Neuronal stem cell (in vitro differentiated cells): ENCODE measurements around the gene TNRC18.

Source experiments
- DNase-seq: peaks from one replicate; pipeline ENCODE4 v3.0.0-alpha.2; 2013; ENCODE audit warnings: low spot score
- H2AFZ ChIP-seq: one replicate; pipeline ENCODE4 v1.6.1; 2013; ENCODE audit warnings: mild to moderate bottlenecking, low read length, inconsistent platforms
- H2AK5ac ChIP-seq: 2 replicates; pipeline ENCODE4 v1.6.1; 2013; ENCODE audit warnings: low read depth, mild to moderate bottlenecking, inconsistent platforms, low read length, moderate library complexity, mixed read lengths
- H2BK120ac ChIP-seq: 2 replicates; pipeline ENCODE4 v1.6.1; 2013; ENCODE audit warnings: low read depth, mild to moderate bottlenecking, inconsistent platforms, low read length, moderate library complexity, mixed read lengths
- H2BK12ac ChIP-seq: one replicate; pipeline ENCODE4 v1.6.1; 2013; ENCODE audit warnings: low read length, inconsistent platforms
- H2BK15ac ChIP-seq: 2 replicates; pipeline ENCODE4 v1.6.1; 2013; ENCODE audit warnings: mild to moderate bottlenecking, low read length, inconsistent platforms, mixed read lengths
- H2BK5ac ChIP-seq: one replicate; pipeline ENCODE4 v1.6.1; 2013; ENCODE audit warnings: inconsistent platforms, mild to moderate bottlenecking, low read length, moderate library complexity
- H3K14ac ChIP-seq: one replicate; pipeline ENCODE4 v1.6.1; 2013; ENCODE audit warnings: low read length, inconsistent platforms
- H3K18ac ChIP-seq: 2 replicates; pipeline ENCODE4 v1.6.1; 2013; ENCODE audit warnings: low read length, inconsistent platforms
- H3K23ac ChIP-seq: 2 replicates; pipeline ENCODE4 v1.6.1; 2013; ENCODE audit warnings: low read depth, mild to moderate bottlenecking, mixed read lengths, low read length, inconsistent platforms; ENCODE audit not compliant: poor library complexity
- H3K27ac ChIP-seq: replicated peaks from 3 replicates; pipeline ENCODE4 v1.5.1; 2013; ENCODE audit warnings: low read length, inconsistent platforms
- H3K27me3 ChIP-seq, 3 experiments: 2 replicates each; pipeline ENCODE4 v1.6.1; 2013; ENCODE audit warnings: low read length in 3 of 3, mild to moderate bottlenecking in 2 of 3, inconsistent platforms in 1 of 3, low read depth in 1 of 3, mixed read lengths in 1 of 3, moderate library complexity in 1 of 3; ENCODE audit not compliant: control insufficient read depth in 3 of 3, insufficient read depth in 3 of 3
- H3K36me3 ChIP-seq, 2 donors: replicated peaks in 1 of 2; 2 replicates each; pipeline ENCODE4 v1.6.1; 2013; ENCODE audit warnings: low read length in 2 of 2; ENCODE audit not compliant: control insufficient read depth in 2 of 2, insufficient read depth in 2 of 2
- H3K4ac ChIP-seq: 2 replicates; pipeline ENCODE4 v1.6.1; 2013; ENCODE audit warnings: inconsistent platforms, mild to moderate bottlenecking, low read length, moderate library complexity
- H3K4me1 ChIP-seq, 2 donors: 1 replicate in 1 of 2; 2 replicates in 1 of 2; pipeline ENCODE4 v1.6.1; 2013; ENCODE audit warnings: low read length in 2 of 2, low read depth in 1 of 2; ENCODE audit not compliant: control insufficient read depth in 2 of 2, insufficient read depth in 1 of 2
- H3K4me2 ChIP-seq: one replicate; pipeline ENCODE4 v1.6.1; 2013; ENCODE audit warnings: mild to moderate bottlenecking, low read length, inconsistent platforms; ENCODE audit not compliant: insufficient read depth, poor library complexity, severe bottlenecking
- H3K4me3 ChIP-seq, 2 donors: 2 replicates each; pipeline ENCODE4 v1.5.1; 2013; ENCODE audit warnings: low read length in 2 of 2, mild to moderate bottlenecking in 2 of 2, inconsistent platforms in 1 of 2, moderate library complexity in 1 of 2
- H3K79me1 ChIP-seq: one replicate; pipeline ENCODE4 v1.6.1; 2013; ENCODE audit warnings: low read depth, mild to moderate bottlenecking, inconsistent platforms, low read length, moderate library complexity
- H3K9ac ChIP-seq: one replicate; pipeline ENCODE4 v1.6.1; 2013; ENCODE audit warnings: mild to moderate bottlenecking, low read depth, low read length, inconsistent platforms; ENCODE audit not compliant: poor library complexity
- H3K9me3 ChIP-seq, 2 donors: replicated peaks in 1 of 2; 2 replicates each; pipeline versions ENCODE3 to v1.6.1; 2013; ENCODE audit warnings: low read length in 2 of 2, mild to moderate bottlenecking in 2 of 2, inconsistent platforms in 1 of 2, low read depth in 1 of 2, mixed read lengths in 1 of 2, moderate library complexity in 1 of 2; ENCODE audit not compliant: control insufficient read depth in 2 of 2, insufficient read depth in 1 of 2
- H4K8ac ChIP-seq: one replicate; pipeline ENCODE4 v1.6.1; 2013; ENCODE audit warnings: low read depth, mild to moderate bottlenecking, inconsistent platforms, low read length, moderate library complexity
- H4K91ac ChIP-seq: one replicate; pipeline ENCODE4 v1.6.1; 2013; ENCODE audit warnings: low read length, low read depth, mild to moderate bottlenecking, inconsistent platforms; ENCODE audit not compliant: poor library complexity
- WGBS, 2 donors: extraction: QIAGEN DNeasy Blood & Tissue Kit; methylation state at CpG; one replicate each; pipeline ENCODE4 v1.1.7; 2013; ENCODE audit warnings: missing lambda C conversion rate in 2 of 2, mixed read lengths in 1 of 2; ENCODE audit not compliant: insufficient read length in 2 of 2, insufficient replicate concordance in 1 of 2; ENCODE audit errors: extremely low coverage in 2 of 2; 5-methylcytosine and 5-hydroxymethylcytosine counted together

TNRC18 gene

DNA sequence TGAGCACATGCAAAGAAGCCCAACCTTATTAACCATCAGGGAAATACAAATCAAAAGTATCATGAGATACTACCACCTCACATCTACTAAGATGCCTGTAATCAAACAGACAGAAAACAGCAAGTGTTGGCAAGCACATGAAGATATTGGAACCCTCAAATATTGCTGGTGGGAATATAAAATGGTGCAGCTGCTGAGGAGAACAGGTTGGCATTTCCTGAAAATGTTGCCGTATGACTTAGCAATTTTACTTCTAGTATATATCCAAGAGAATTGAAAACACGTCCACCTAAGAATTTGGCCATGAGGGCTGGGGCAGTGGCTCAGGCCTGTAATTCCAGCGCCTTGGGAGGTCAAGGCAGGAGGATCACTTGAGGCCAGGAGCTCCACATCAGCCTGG lies 39.4 kb upstream of the TNRC18 start:
- DNase-seq = no peak
- H2AFZ ChIP-seq = no peak overlapping the region
- H2BK15ac ChIP-seq = no peak overlapping the region
- WGBS, 2 donors = no CpG with 5 or more reads among the region's 3 CpGs
- no peak overlapping the region for H4K91ac ChIP-seq
- H3K23ac ChIP-seq = no peak overlapping the region
- H3K18ac ChIP-seq = no peak overlapping the region
- H3K27ac ChIP-seq = no peak overlapping the region
- no peak overlapping the region for H3K9ac ChIP-seq
- no peak overlapping the region for H2BK5ac ChIP-seq
- no peak overlapping the region for H4K8ac ChIP-seq
- no peak overlapping the region for H2BK120ac ChIP-seq
- H2BK12ac ChIP-seq = no peak overlapping the region
- H3K4me3 ChIP-seq = no peak overlapping the region
- no peak overlapping the region for H3K4ac ChIP-seq
- H3K79me1 ChIP-seq = no peaks in the 10 kb centered on the region
- no peak overlapping the region for H2AK5ac ChIP-seq
- no peaks in the 10 kb centered on the region for H3K9me3 ChIP-seq
- H3K4me1 ChIP-seq = no peaks in the 10 kb centered on the region
- no peak overlapping the region for H3K14ac ChIP-seq
- no peak overlapping the region for H3K4me2 ChIP-seq
- no peaks in the 10 kb centered on the region for H3K36me3 ChIP-seq
- no peaks in the 10 kb centered on the region for H3K27me3 ChIP-seq

DNA sequence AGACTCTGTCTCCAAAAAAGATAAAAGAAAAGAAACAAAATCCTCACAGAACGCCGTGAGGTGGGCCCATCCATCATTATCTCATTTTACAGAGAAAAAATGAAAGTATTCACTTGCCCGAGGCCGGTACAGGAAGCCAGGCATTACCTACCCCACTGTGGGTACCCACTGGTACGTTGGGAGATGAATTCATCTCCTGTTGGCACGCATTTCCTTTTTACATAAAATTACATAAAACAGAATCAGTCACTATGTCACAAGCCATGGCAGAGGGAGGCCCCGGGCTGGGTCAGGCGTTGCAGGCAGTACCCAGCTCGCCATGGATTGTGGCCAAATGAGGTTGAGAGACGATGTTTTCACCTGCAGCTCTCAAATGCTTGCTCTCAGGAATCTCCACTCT lies 38.6 kb upstream of the TNRC18 start:
- no peak overlapping the region for H3K4ac ChIP-seq
- no peak overlapping the region for H2BK15ac ChIP-seq
- no peak overlapping the region for H3K9ac ChIP-seq
- WGBS, 2 donors = no CpG with 5 or more reads among the region's 10 CpGs
- H3K14ac ChIP-seq = no peak overlapping the region
- no peak overlapping the region for H3K4me2 ChIP-seq
- no peak overlapping the region for H3K27ac ChIP-seq
- no peak for DNase-seq
- H2AFZ ChIP-seq = no peak overlapping the region
- no peak overlapping the region for H2BK120ac ChIP-seq
- H3K18ac ChIP-seq = no peak overlapping the region
- no peak overlapping the region for H4K8ac ChIP-seq
- no peak overlapping the region for H3K4me3 ChIP-seq
- no peaks in the 10 kb centered on the region for H3K9me3 ChIP-seq
- no peaks in the 10 kb centered on the region for H3K27me3 ChIP-seq
- H3K23ac ChIP-seq = no peak overlapping the region
- H2AK5ac ChIP-seq = no peak overlapping the region
- H3K36me3 ChIP-seq = no peaks in the 10 kb centered on the region
- H3K4me1 ChIP-seq = no peaks in the 10 kb centered on the region
- no peak overlapping the region for H2BK12ac ChIP-seq
- no peak overlapping the region for H2BK5ac ChIP-seq
- no peak overlapping the region for H4K91ac ChIP-seq
- no peaks in the 10 kb centered on the region for H3K79me1 ChIP-seq

DNA sequence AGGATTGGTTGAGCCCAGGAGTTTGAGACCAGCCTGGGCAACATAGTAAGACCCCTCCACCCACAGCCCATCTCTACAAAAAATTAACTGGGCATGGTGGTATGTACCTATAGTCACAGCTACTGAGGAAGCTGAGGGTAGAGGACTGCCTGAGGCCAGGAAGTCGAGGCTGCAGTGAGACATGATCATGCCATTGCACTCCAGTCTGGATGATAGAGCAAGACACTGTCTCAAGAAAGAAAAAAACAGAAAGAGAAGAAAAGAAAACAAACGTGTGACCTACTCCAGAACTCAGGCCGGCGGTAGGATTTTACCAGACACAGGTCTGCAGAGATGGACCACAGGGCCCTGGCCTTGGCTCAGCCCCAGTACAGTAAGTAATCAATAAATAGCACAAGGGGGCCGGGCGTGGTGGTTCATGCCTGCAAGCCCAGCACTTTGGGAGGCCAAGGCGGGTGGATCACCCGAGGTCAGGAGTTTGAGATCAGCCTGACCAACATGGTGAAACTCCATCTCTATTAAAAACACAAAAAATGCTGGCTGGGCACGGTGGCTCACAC lies 35.4 kb upstream of the TNRC18 start:
- H3K4me2 ChIP-seq = no peak overlapping the region
- no peak overlapping the region for H2BK12ac ChIP-seq
- no peak for DNase-seq
- H3K36me3 ChIP-seq = no peaks in the 10 kb centered on the region
- H3K9me3 ChIP-seq = no peaks in the 10 kb centered on the region
- no peak overlapping the region for H4K91ac ChIP-seq
- no peak overlapping the region for H2BK15ac ChIP-seq
- no peak overlapping the region for H3K4me3 ChIP-seq
- no peak overlapping the region for H3K4ac ChIP-seq
- H3K27me3 ChIP-seq = no peaks in the 10 kb centered on the region
- H3K23ac ChIP-seq = no peak overlapping the region
- H3K4me1 ChIP-seq = no peaks in the 10 kb centered on the region
- H2AFZ ChIP-seq = no peak overlapping the region
- H3K27ac ChIP-seq = no peak overlapping the region
- H3K14ac ChIP-seq = no peak overlapping the region
- H2AK5ac ChIP-seq = no peak overlapping the region
- WGBS, 2 donors = no CpG with 5 or more reads among the region's 9 CpGs
- no peak overlapping the region for H3K18ac ChIP-seq
- no peak overlapping the region for H2BK5ac ChIP-seq
- H3K79me1 ChIP-seq = no peaks in the 10 kb centered on the region
- no peak overlapping the region for H4K8ac ChIP-seq
- no peak overlapping the region for H3K9ac ChIP-seq
- H2BK120ac ChIP-seq = no peak overlapping the region

DNA sequence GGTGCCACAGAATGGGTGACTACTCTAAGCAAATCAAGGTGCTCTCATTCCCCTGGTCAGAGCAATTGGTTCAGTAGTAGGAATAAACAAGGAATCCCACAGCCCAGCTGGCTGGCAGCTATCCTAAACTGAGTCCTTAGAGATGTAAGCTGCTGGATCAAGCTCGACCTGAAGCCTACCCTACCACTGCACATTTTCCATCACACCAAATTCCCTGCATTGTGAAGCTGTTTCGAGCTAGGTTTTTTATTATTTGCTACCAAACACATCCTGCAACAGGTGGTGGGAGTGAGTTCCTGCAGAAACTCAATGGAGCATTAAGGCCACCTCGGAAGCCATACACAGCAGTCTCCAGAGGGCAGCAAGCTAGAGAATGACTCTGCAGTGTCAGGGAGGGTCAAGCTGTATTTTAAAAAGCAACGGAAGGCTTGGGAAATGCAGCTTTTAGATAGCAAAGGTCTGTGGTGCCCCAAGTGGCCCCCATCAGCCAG lies 33.7 kb upstream of the TNRC18 start:
- no peak overlapping the region for H3K4me2 ChIP-seq
- H3K27ac ChIP-seq = no peak overlapping the region
- no peak overlapping the region for H3K14ac ChIP-seq
- no peak overlapping the region for H2BK15ac ChIP-seq
- no peak for DNase-seq
- H3K4ac ChIP-seq = no peak overlapping the region
- no peak overlapping the region for H3K23ac ChIP-seq
- no peaks in the 10 kb centered on the region for H3K27me3 ChIP-seq
- H2BK120ac ChIP-seq = no peak overlapping the region
- H2AFZ ChIP-seq = no peak overlapping the region
- H3K36me3 ChIP-seq = no peaks in the 10 kb centered on the region
- no peaks in the 10 kb centered on the region for H3K79me1 ChIP-seq
- no peak overlapping the region for H2BK12ac ChIP-seq
- no peak overlapping the region for H4K8ac ChIP-seq
- H3K4me1 ChIP-seq = peaks cover 2 to 6% of the 10 kb centered on the region in 2 donors
- no peak overlapping the region for H4K91ac ChIP-seq
- H3K18ac ChIP-seq = no peak overlapping the region
- no peak overlapping the region for H3K4me3 ChIP-seq
- WGBS, 2 donors = no CpG with 5 or more reads among the region's 4 CpGs
- no peak overlapping the region for H2AK5ac ChIP-seq
- H3K9ac ChIP-seq = no peak overlapping the region
- no peak overlapping the region for H2BK5ac ChIP-seq
- no peaks in the 10 kb centered on the region for H3K9me3 ChIP-seq
